ENCODE measurements around the gene FAM53A. TPM values are rescaled to one million over a fixed set of nuclear protein-coding genes. Genes with fewer than 3 reads are reported as not detected.

Gene FAM53A
- total and polyA plus RNA-seq, 2 donors = 1.0 to 2.0 TPM

DNA sequence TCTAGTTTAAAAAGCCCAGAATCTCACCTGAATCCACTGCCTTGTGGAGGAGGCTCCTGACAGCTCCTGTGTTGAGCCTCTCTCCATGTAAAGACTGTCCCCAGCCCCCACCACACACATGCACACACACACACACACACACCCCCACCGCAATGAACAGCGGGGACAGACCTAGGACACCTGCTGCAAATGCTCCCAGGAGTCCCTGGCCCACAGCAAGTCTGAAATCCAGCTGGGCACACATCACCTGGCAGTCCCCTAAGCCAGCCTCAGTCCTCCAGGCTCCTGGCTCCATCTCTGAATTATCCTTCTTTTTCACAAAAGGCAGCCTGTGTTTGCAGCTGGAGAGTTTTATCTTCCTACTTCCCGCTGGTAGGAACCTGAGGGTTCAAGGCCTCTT, 6.6 kb upstream of the FAM53A start:
- DNase-seq (ENCODE audit: low read depth in 6 of 9, low spot score in 9 of 9) = no peak
- H3K4me1 ChIP-seq (ENCODE audit: control insufficient read depth in 2 of 2, insufficient read depth in 2 of 2, low read length in 2 of 2) = no peaks in the 10 kb centered on the region
- WGBS = 99% methylated on average over 3 of the region's 3 CpGs
- no peaks in the 10 kb centered on the region for H3K9me3 ChIP-seq (ENCODE audit: control insufficient read depth in 2 of 2, insufficient read depth in 1 of 2, low read length in 1 of 2)
- no peaks in the 10 kb centered on the region for H3K27me3 ChIP-seq (ENCODE audit: control insufficient read depth in 2 of 2, insufficient read depth in 1 of 2, low read length in 1 of 2)
- no peak overlapping the region for H3K27ac ChIP-seq (ENCODE audit: low read depth in 1 of 2, low read length in 1 of 2)
- H3K4me3 ChIP-seq (ENCODE audit: low read length in 2 of 2) = no peak overlapping the region
- peaks cover 37 to 55% of the 10 kb centered on the region in 2 donors for H3K36me3 ChIP-seq (ENCODE audit: control insufficient read depth in 2 of 2, insufficient read depth in 2 of 2, low read length in 1 of 2)

DNA sequence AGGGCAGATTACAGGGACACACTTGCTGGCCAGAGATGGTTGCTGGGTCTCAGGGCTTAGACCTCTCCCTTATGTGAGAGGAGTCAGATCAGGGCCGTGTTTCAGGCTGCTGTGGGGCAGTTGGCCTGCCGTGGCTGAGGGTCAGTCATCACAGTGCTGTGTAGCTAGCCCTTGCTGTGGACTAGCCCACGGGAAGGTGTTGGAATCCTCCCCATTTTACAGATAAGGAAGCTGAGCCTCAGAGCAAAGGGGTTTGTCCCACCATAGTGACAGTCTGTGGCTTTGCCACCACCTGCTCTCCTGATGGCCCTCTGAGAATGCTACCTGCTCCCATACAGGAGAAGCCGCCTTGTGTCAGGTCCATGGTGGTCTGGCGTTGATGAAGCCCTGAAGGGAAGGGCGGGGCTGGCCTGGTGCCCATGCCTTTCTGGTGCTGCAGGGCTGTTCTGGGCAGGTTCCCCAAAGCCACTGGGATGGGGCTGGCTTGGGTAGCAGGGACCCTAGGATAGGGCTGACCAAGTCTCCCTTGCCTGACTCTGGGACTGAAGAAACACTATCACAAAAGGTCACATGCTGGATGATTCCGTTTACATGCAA, 2.4 kb upstream of the FAM53A start:
- H3K4me3 ChIP-seq (ENCODE audit: low read length in 2 of 2) = no peak overlapping the region
- peaks cover 11 to 13% of the 10 kb centered on the region in 2 donors for H3K4me1 ChIP-seq (ENCODE audit: control insufficient read depth in 2 of 2, insufficient read depth in 2 of 2, low read length in 2 of 2)
- WGBS = 88% methylated on average over 7 of the region's 7 CpGs
- DNase-seq (ENCODE audit: low read depth in 6 of 9, low spot score in 9 of 9) = no peak
- H3K27me3 ChIP-seq (ENCODE audit: control insufficient read depth in 2 of 2, insufficient read depth in 1 of 2, low read length in 1 of 2) = peaks cover 9 to 12% of the 10 kb centered on the region in 2 donors
- no peak overlapping the region for H3K27ac ChIP-seq (ENCODE audit: low read depth in 1 of 2, low read length in 1 of 2)
- H3K9me3 ChIP-seq (ENCODE audit: control insufficient read depth in 2 of 2, insufficient read depth in 1 of 2, low read length in 1 of 2) = no peaks in the 10 kb centered on the region
- H3K36me3 ChIP-seq (ENCODE audit: control insufficient read depth in 2 of 2, insufficient read depth in 2 of 2, low read length in 1 of 2) = peaks cover 10 to 14% of the 10 kb centered on the region in 2 donors

- Histone ChIP-seq H3K36me3 (ENCODE audit: control insufficient read depth in 2 of 2, insufficient read depth in 2 of 2, low read length in 1 of 2) (peaks cover 0 to 4% of the 10 kb centered on the region in 2 donors), H3K27me3 (ENCODE audit: control insufficient read depth in 2 of 2, insufficient read depth in 1 of 2, low read length in 1 of 2) (peaks cover 9 to 12% of the 10 kb centered on the region in 2 donors), H3K4me1 (ENCODE audit: control insufficient read depth in 2 of 2, insufficient read depth in 2 of 2, low read length in 2 of 2) (peaks cover 11 to 13% of the 10 kb centered on the region in 2 donors), H3K4me3 (ENCODE audit: low read length in 2 of 2) (no peak overlapping the region), H3K9me3 (ENCODE audit: control insufficient read depth in 2 of 2, insufficient read depth in 1 of 2, low read length in 1 of 2) (no peaks in the 10 kb centered on the region), H3K27ac (ENCODE audit: low read depth in 1 of 2, low read length in 1 of 2) (no peak overlapping the region)
- DNase-seq (ENCODE audit: low read depth in 6 of 9, low spot score in 9 of 9) = no peak
- 95% methylated on average over 23 of the region's 23 CpGs for WGBS
Measured at GRCh38 chr4:1685235-1686150, 1.4 kb upstream of the FAM53A start.

- DNase-seq (ENCODE audit: low read depth in 6 of 9, low spot score in 9 of 9) = no peak
Measured at GRCh38 chr4:1684506-1685234, 557 bp upstream of the FAM53A start.

DNA sequence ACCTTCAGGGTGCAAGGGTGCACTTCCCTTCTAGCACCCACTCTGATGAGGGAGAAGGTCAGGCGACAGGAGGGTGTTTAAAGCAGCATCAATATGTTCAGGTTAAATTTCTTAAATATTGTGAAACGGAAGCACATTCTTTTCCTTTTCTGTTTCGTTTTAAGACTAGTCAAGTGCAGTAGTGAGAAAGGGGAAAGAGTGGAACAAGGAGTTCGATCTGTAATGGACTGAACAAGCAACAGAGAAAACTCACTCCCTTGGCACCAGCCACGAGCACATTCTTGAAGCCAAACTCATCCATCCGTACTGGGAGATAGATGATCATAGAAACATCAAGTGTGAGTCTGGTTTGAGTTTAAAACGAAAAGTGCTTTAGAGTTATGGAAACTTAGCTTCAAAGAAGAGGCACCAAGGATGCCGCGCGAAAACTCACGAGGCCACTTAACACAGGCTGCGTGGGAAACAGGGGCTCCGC, 815 bp downstream of the FAM53A start:
- DNase-seq (ENCODE audit: low read depth in 6 of 9, low spot score in 9 of 9) = peak in 4 of 9 donors; percentile 4 to 54 (median 18)
- Histone ChIP-seq H3K4me1 (ENCODE audit: control insufficient read depth in 2 of 2, insufficient read depth in 2 of 2, low read length in 2 of 2) (peaks cover 11 to 13% of the 10 kb centered on the region in 2 donors), H3K4me3 (ENCODE audit: low read length in 2 of 2) (peak overlapping the region; percentile 29 to 66), H3K27ac (ENCODE audit: low read depth in 1 of 2, low read length in 1 of 2) (peak overlapping the region in 1 of 2 donors; percentile 79), H3K9me3 (ENCODE audit: control insufficient read depth in 2 of 2, insufficient read depth in 1 of 2, low read length in 1 of 2) (no peaks in the 10 kb centered on the region), H3K36me3 (ENCODE audit: control insufficient read depth in 2 of 2, insufficient read depth in 2 of 2, low read length in 1 of 2) (no peaks in the 10 kb centered on the region), H3K27me3 (ENCODE audit: control insufficient read depth in 2 of 2, insufficient read depth in 1 of 2, low read length in 1 of 2) (peaks cover 9 to 12% of the 10 kb centered on the region in 2 donors)
- 9% methylated on average over 13 of the region's 13 CpGs for WGBS

More at GRCh38 chr4:1684506-1685234, 557 bp upstream of the FAM53A start:
- no peaks in the 10 kb centered on the region for H3K9me3 ChIP-seq (ENCODE audit: control insufficient read depth in 2 of 2, insufficient read depth in 1 of 2, low read length in 1 of 2)
- peak overlapping the region in 1 of 2 donors; percentile 66 for H3K27ac ChIP-seq (ENCODE audit: low read depth in 1 of 2, low read length in 1 of 2)
- WGBS = 39% methylated on average over 66 of the region's 66 CpGs
- peaks cover 9 to 12% of the 10 kb centered on the region in 2 donors for H3K27me3 ChIP-seq (ENCODE audit: control insufficient read depth in 2 of 2, insufficient read depth in 1 of 2, low read length in 1 of 2)
- peaks cover 11 to 13% of the 10 kb centered on the region in 2 donors for H3K4me1 ChIP-seq (ENCODE audit: control insufficient read depth in 2 of 2, insufficient read depth in 2 of 2, low read length in 2 of 2)
- H3K36me3 ChIP-seq (ENCODE audit: control insufficient read depth in 2 of 2, insufficient read depth in 2 of 2, low read length in 1 of 2) = no peaks in the 10 kb centered on the region
- peak overlapping the region in 1 of 2 donors; percentile 66 for H3K4me3 ChIP-seq (ENCODE audit: low read length in 2 of 2)

DNA sequence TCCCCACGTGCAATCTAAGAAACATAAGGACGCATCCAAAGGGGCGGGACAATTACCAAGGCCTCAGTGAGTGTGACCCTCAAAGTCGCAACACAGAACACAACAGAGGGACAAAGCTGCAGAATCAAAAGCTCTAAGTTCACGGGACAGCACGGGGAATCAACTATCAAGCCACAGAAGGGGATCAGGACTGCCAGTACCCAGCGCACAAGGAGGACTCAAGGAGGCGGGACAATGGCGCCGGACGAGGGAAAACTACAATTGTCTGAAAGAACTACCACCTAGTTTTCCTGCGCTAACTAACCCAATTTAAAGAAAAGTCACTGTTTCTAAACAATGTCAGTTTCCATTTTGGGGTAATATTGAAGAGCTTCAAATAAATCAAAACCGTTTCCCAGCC, 1.3 kb downstream of the FAM53A start:
- no peak overlapping the region for H3K27ac ChIP-seq (ENCODE audit: low read depth in 1 of 2, low read length in 1 of 2)
- peaks cover 11 to 13% of the 10 kb centered on the region in 2 donors for H3K4me1 ChIP-seq (ENCODE audit: control insufficient read depth in 2 of 2, insufficient read depth in 2 of 2, low read length in 2 of 2)
- peak overlapping the region in 1 of 2 donors; percentile 66 for H3K4me3 ChIP-seq (ENCODE audit: low read length in 2 of 2)
- WGBS = 92% methylated on average over 13 of the region's 13 CpGs
- no peak for DNase-seq (ENCODE audit: low read depth in 6 of 9, low spot score in 9 of 9)
- H3K9me3 ChIP-seq (ENCODE audit: control insufficient read depth in 2 of 2, insufficient read depth in 1 of 2, low read length in 1 of 2) = no peaks in the 10 kb centered on the region
- no peaks in the 10 kb centered on the region for H3K36me3 ChIP-seq (ENCODE audit: control insufficient read depth in 2 of 2, insufficient read depth in 2 of 2, low read length in 1 of 2)
- peaks cover 9 to 12% of the 10 kb centered on the region in 2 donors for H3K27me3 ChIP-seq (ENCODE audit: control insufficient read depth in 2 of 2, insufficient read depth in 1 of 2, low read length in 1 of 2)

DNA sequence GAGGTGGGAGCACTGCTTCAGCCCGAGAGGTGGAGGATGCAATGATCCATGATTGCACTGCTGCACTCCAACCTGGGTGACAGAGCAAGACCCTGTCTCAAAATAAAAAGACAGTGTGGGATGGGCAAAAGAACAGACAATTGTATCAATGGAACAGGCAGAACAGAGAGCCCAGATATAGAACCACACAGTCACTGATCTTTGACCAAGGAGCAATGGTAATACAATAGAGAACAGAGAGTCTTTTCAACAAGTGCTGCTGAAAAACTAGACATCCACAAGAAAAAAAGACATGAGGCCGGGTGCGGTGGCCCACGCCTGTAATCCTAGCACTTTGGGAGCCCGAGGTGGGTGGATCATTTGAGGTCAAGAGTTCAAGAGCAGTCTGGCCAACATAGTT, 5.9 kb downstream of the FAM53A start:
- Histone ChIP-seq H3K27me3 (ENCODE audit: control insufficient read depth in 2 of 2, insufficient read depth in 1 of 2, low read length in 1 of 2) (peaks cover 6 to 8% of the 10 kb centered on the region in 2 donors), H3K4me1 (ENCODE audit: control insufficient read depth in 2 of 2, insufficient read depth in 2 of 2, low read length in 2 of 2) (peaks cover 4 to 6% of the 10 kb centered on the region in 2 donors), H3K4me3 (ENCODE audit: low read length in 2 of 2) (no peak overlapping the region), H3K9me3 (ENCODE audit: control insufficient read depth in 2 of 2, insufficient read depth in 1 of 2, low read length in 1 of 2) (no peaks in the 10 kb centered on the region), H3K27ac (ENCODE audit: low read depth in 1 of 2, low read length in 1 of 2) (no peak overlapping the region), H3K36me3 (ENCODE audit: control insufficient read depth in 2 of 2, insufficient read depth in 2 of 2, low read length in 1 of 2) (no peaks in the 10 kb centered on the region)
- DNase-seq (ENCODE audit: low read depth in 6 of 9, low spot score in 9 of 9) = no peak
- 93% methylated on average over 5 of the region's 5 CpGs for WGBS

DNA sequence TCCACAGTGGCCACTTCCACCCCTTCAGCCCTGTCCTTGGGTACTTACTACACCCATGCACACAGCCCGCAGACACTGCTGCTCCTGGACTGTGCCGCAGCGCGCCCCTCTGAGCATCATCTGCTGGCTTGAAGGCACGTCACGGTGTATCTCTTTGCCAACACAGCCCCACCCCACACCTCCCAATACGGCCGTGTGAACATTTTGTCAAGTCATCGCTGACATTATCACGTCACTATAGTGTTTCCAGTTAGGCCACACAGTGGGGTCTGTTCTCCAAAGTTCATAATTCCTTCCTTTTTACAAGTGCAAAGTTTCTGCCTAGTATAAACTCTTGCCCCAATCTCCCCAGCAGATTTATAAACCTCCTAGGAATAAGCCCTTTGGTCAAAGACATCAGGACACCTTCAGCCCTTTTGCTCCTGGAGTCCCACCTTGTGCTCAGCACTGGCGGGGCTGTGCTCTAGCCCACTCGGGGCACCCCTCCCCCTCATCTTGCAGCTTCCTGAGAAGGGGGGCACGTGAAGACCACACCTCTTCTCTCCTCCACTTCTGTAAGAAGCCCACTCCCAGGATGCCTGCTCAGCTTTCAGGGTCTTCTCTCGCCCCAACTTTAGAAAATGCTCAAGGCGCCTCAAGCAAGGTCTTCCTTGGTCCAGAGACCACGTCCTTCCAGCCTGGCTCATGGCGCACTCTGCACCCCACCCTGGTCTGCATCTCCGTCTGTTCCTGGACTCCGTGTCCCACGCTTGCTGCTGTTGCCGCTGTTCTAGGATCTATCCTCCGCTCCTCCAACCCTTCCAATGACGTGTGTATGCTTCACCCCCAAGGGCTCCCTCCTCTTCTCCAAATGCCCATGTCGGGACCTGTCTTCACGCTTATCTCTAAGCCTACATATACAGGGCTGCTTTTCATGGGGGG, 7.2 kb downstream of the FAM53A start:
- no peaks in the 10 kb centered on the region for H3K4me1 ChIP-seq (ENCODE audit: control insufficient read depth in 2 of 2, insufficient read depth in 2 of 2, low read length in 2 of 2)
- H3K9me3 ChIP-seq (ENCODE audit: control insufficient read depth in 2 of 2, insufficient read depth in 1 of 2, low read length in 1 of 2) = no peaks in the 10 kb centered on the region
- H3K27me3 ChIP-seq (ENCODE audit: control insufficient read depth in 2 of 2, insufficient read depth in 1 of 2, low read length in 1 of 2) = peaks cover 0 to 2% of the 10 kb centered on the region in 2 donors
- no peak overlapping the region for H3K4me3 ChIP-seq (ENCODE audit: low read length in 2 of 2)
- no peak for DNase-seq (ENCODE audit: low read depth in 6 of 9, low spot score in 9 of 9)
- H3K36me3 ChIP-seq (ENCODE audit: control insufficient read depth in 2 of 2, insufficient read depth in 2 of 2, low read length in 1 of 2) = no peaks in the 10 kb centered on the region
- H3K27ac ChIP-seq (ENCODE audit: low read depth in 1 of 2, low read length in 1 of 2) = no peak overlapping the region
- WGBS = 78% methylated on average over 25 of the region's 25 CpGs
